CD14-positive monocyte (primary cell): ENCODE data around the gene SRP9. TPM values are rescaled to one million over a fixed set of nuclear protein-coding genes. Genes with fewer than 3 reads are reported as not detected.

Experiments
- DNase-seq, 3 donors: peaks; one replicate each; pipeline ENCODE4 v3.0.0-alpha.2; 2011 to 2022
- H2AFZ ChIP-seq: 2 replicates; pipeline ENCODE4 v1.6.0; 2012; ENCODE audit warnings: mild to moderate bottlenecking, low read depth, low read length, inconsistent platforms; ENCODE audit not compliant: insufficient read depth, poor library complexity, severe bottlenecking
- H3K27ac ChIP-seq, 2 donors: 1 replicate in 1 of 2; 2 replicates in 1 of 2; pipeline ENCODE4 v1.5.1; 2012 to 2013; ENCODE audit warnings: low read length in 2 of 2, control low read depth in 1 of 2, inconsistent platforms in 1 of 2, low read depth in 1 of 2, mild to moderate bottlenecking in 1 of 2
- H3K27me3 ChIP-seq, 2 donors: one replicate each; pipeline versions ENCODE4 v1.6.0 to v1.6.1; 2011 to 2013; ENCODE audit warnings: low read length in 2 of 2; ENCODE audit not compliant: control insufficient read depth in 2 of 2, insufficient read depth in 2 of 2
- H3K36me3 ChIP-seq, 2 donors: replicated peaks in 1 of 2; 1 replicate in 1 of 2; 2 replicates in 1 of 2; pipeline versions ENCODE4 v1.5.1 to v1.6.1; 2012 to 2013; ENCODE audit warnings: low read length in 2 of 2, control low read depth in 1 of 2, inconsistent platforms in 1 of 2, mild to moderate bottlenecking in 1 of 2; ENCODE audit not compliant: insufficient read depth in 2 of 2, control insufficient read depth in 1 of 2
- H3K4me1 ChIP-seq, 2 donors: 1 replicate in 1 of 2; 2 replicates in 1 of 2; pipeline versions ENCODE4 v1.5.1 to v1.6.1; 2012 to 2013; ENCODE audit warnings: low read length in 2 of 2, control low read depth in 1 of 2, inconsistent platforms in 1 of 2, mild to moderate bottlenecking in 1 of 2, moderate library complexity in 1 of 2; ENCODE audit not compliant: insufficient read depth in 2 of 2, control insufficient read depth in 1 of 2
- H3K4me2 ChIP-seq: replicated peaks from 2 replicates; pipeline ENCODE3; 2012; ENCODE audit warnings: low read length, moderate library complexity, mild to moderate bottlenecking; ENCODE audit not compliant: poor library complexity, severe bottlenecking; ENCODE audit errors: extremely low read depth
- H3K4me3 ChIP-seq, 3 experiments: fragments of 200-600 bp in 1 of 3; sonication (generic) in 1 of 3; replicated peaks in 1 of 3; 1 replicate in 2 of 3; 2 replicates in 1 of 3; pipeline ENCODE4 v1.5.1; 2011 to 2013; ENCODE audit warnings: low read length in 3 of 3, mild to moderate bottlenecking in 3 of 3, control low read depth in 2 of 3, low read depth in 2 of 3, inconsistent platforms in 1 of 3, moderate library complexity in 1 of 3
- H3K79me2 ChIP-seq: 2 replicates; pipeline ENCODE4 v1.6.0; 2012; ENCODE audit warnings: mild to moderate bottlenecking, control low read depth, inconsistent platforms, low read length, moderate library complexity; ENCODE audit not compliant: insufficient read depth
- H3K9ac ChIP-seq: 2 replicates; pipeline ENCODE4 v1.6.0; 2017; ENCODE audit warnings: low read length, mild to moderate bottlenecking; ENCODE audit not compliant: insufficient read depth, poor library complexity, severe bottlenecking
- H3K9me3 ChIP-seq, 2 donors: replicated peaks in 1 of 2; 1 replicate in 1 of 2; 2 replicates in 1 of 2; pipeline versions ENCODE4 v1.5.1 to v1.6.1; 2012 to 2013; ENCODE audit warnings: low read length in 2 of 2, control low read depth in 1 of 2; ENCODE audit not compliant: control insufficient read depth in 1 of 2, insufficient read depth in 1 of 2
- H4K20me1 ChIP-seq: 2 replicates; pipeline ENCODE4 v1.6.0; 2012; ENCODE audit warnings: mild to moderate bottlenecking, low read length, control low read depth, moderate library complexity; ENCODE audit not compliant: insufficient read depth
- H3K27ac Mint-ChIP-seq, 7 donors: one replicate each; pipeline ENCODE4 v1.8.0; 2020; ENCODE audit warnings: mild to moderate bottlenecking in 7 of 7, mixed read lengths in 7 of 7, moderate library complexity in 6 of 7, inconsistent platforms in 2 of 7
- H3K27me3 Mint-ChIP-seq, 3 donors: one replicate each; pipeline ENCODE4 v1.8.0; 2021 to 2022; ENCODE audit warnings: low read depth in 3 of 3, mild to moderate bottlenecking in 3 of 3, mixed read lengths in 3 of 3, moderate library complexity in 3 of 3, inconsistent platforms in 1 of 3
- H3K36me3 Mint-ChIP-seq, 2 donors: one replicate each; pipeline ENCODE4 v1.8.0; 2020; ENCODE audit warnings: mixed read lengths in 2 of 2, inconsistent platforms in 1 of 2, mild to moderate bottlenecking in 1 of 2
- H3K4me1 Mint-ChIP-seq: one replicate; pipeline ENCODE4 v1.8.0; 2020; ENCODE audit warnings: mild to moderate bottlenecking, mixed read lengths
- H3K4me3 Mint-ChIP-seq, 2 donors: one replicate each; pipeline ENCODE4 v1.8.0; 2020; ENCODE audit warnings: mild to moderate bottlenecking in 2 of 2, mixed read lengths in 2 of 2, moderate library complexity in 1 of 2
- H3K9me3 Mint-ChIP-seq, 7 donors: one replicate each; pipeline ENCODE4 v1.8.0; 2020 to 2022; ENCODE audit warnings: mixed read lengths in 7 of 7, mild to moderate bottlenecking in 6 of 7, moderate library complexity in 6 of 7, inconsistent platforms in 2 of 7
- WGBS: methylation state at CpG from one replicate; pipeline ENCODE4 v1.1.5; 2013; ENCODE audit warnings: missing lambda C conversion rate; ENCODE audit not compliant: insufficient coverage; 5-methylcytosine and 5-hydroxymethylcytosine counted together
- intact Hi-C, 2 donors: fragments of 100-400 bp; cut with micrococcal nuclease; formaldehyde crosslinking; loops; one replicate each; pipeline versions ENCODE4 v1.15.0 to v1.15.1; 2023
- polyA plus RNA-seq, 3 donors: library from polyadenylated mRNA; depleted of rRNA in 1 of 3; unstranded in 2 of 3; stranded (reverse) in 1 of 3; fragments of 300-500 nt in 2 of 3; fragments of >200 nt in 1 of 3; fragmentation: Illumina TruSeq in 2 of 3; gene quantifications; 1 replicate in 2 of 3; 2 replicates in 1 of 3; pipeline ENCODE4 v1.2.3, GENCODE V29; 2012 to 2021
- TF ChIP-seq, protein P1 (sequence below): fragments of 200-600 bp; IDR thresholded peaks from one replicate; pipeline ENCODE4 v1.8.0; 2022; ENCODE audit warnings: antibody characterized with exemption, mild to moderate bottlenecking

The SRP9 gene
- polyA plus RNA-seq, 3 donors: 89.5 to 329 (median 281) TPM

DNA sequence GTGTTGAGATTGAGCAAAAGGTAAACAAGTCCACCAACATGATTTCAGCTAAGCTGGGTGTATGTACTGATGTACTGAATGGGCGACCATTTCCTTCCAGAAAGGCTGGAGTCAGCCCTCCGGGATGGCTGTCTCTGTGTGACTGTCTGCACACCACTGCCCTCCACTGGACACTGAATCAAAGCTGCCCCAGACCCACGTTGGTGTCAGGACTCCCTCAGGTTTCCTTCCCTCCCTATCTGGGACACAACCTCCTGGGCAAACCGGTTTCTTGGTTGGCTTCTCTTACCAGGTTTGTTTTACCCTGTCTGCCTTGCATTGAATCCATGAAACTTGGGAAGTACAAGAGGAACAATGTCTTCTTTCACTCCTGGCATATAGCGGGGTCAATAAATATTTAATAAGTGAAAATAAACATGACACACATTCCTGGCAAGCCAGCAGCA, 5.3 kb upstream of the SRP9 start:
- Histone ChIP-seq H2AFZ (peak overlapping the region; percentile 66), H3K4me1 (peaks cover 10 to 13% of the 10 kb centered on the region in 2 donors), H3K9me3 (no peaks in the 10 kb centered on the region), H4K20me1 (no peaks in the 10 kb centered on the region), H3K4me3 (no peak overlapping the region), H3K27ac (no peak overlapping the region), H3K4me2 (no peak overlapping the region), H3K27me3 (no peaks in the 10 kb centered on the region), H3K36me3 (no peaks in the 10 kb centered on the region), H3K79me2 (peaks cover 5% of the 10 kb centered on the region), H3K9ac (no peak overlapping the region)
- Mint-ChIP-seq H3K27me3 (peaks cover 0 to 2% (median 1%) of the 10 kb centered on the region in 3 donors), H3K27ac (no peak overlapping the region), H3K9me3 (peaks cover 0 to 3% (median 0%) of the 10 kb centered on the region in 7 donors), H3K36me3 (no peaks in the 10 kb centered on the region), H3K4me3 (no peak overlapping the region), H3K4me1 (peaks cover 4% of the 10 kb centered on the region)
- peak; percentile 53 to 77 (median 70) for DNase-seq
- TF ChIP-seq, protein P1, sequence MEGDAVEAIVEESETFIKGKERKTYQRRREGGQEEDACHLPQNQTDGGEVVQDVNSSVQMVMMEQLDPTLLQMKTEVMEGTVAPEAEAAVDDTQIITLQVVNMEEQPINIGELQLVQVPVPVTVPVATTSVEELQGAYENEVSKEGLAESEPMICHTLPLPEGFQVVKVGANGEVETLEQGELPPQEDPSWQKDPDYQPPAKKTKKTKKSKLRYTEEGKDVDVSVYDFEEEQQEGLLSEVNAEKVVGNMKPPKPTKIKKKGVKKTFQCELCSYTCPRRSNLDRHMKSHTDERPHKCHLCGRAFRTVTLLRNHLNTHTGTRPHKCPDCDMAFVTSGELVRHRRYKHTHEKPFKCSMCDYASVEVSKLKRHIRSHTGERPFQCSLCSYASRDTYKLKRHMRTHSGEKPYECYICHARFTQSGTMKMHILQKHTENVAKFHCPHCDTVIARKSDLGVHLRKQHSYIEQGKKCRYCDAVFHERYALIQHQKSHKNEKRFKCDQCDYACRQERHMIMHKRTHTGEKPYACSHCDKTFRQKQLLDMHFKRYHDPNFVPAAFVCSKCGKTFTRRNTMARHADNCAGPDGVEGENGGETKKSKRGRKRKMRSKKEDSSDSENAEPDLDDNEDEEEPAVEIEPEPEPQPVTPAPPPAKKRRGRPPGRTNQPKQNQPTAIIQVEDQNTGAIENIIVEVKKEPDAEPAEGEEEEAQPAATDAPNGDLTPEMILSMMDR: peak; percentile 79
- intact Hi-C loops: loop anchor here (2.0 to 10.0 kb wide), 4 partner anchors 140 to 298 kb away; no protein-coding TSS in a partner anchor
- WGBS: 0% methylated on average over 3 of the region's 5 CpGs

GRCh38 chr1:225772848-225773247, 4.8 kb upstream of the SRP9 start:
- Histone ChIP-seq H3K4me3 (no peak overlapping the region), H3K9ac (no peak overlapping the region), H3K4me1 (peaks cover 11 to 14% of the 10 kb centered on the region in 2 donors), H3K9me3 (no peaks in the 10 kb centered on the region), H3K27ac (no peak overlapping the region), H3K27me3 (no peaks in the 10 kb centered on the region), H2AFZ (no peak overlapping the region), H3K79me2 (peaks cover 6% of the 10 kb centered on the region), H3K4me2 (no peak overlapping the region), H3K36me3 (no peaks in the 10 kb centered on the region), H4K20me1 (no peaks in the 10 kb centered on the region)
- no peak for DNase-seq
- Mint-ChIP-seq H3K36me3 (no peaks in the 10 kb centered on the region), H3K27me3 (peaks cover 0 to 2% (median 1%) of the 10 kb centered on the region in 3 donors), H3K4me1 (peaks cover 4% of the 10 kb centered on the region), H3K9me3 (peaks cover 0 to 3% (median 0%) of the 10 kb centered on the region in 7 donors), H3K4me3 (no peak overlapping the region), H3K27ac (peak overlapping the region in 1 of 7 donors; percentile 23)
- no CpG with 5 or more reads among the region's 4 CpGs for WGBS
- intact Hi-C loops: loop anchor here (2.0 to 10.0 kb wide), 4 partner anchors 139 to 298 kb away; no protein-coding TSS in a partner anchor
- TF ChIP-seq, protein P1: no peak
